Keratinocyte (primary cell): ENCODE results near the gene NDUFC2.

Experiments used
- EZH2 ChIP-seq: IDR thresholded peaks from one replicate; pipeline ENCODE4 v1.6.1; 2012; ENCODE audit warnings: inconsistent platforms, mild to moderate bottlenecking, low read length, moderate library complexity
- TF ChIP-seq, protein P1 (sequence below), 3 experiments: IDR thresholded peaks in 1 of 3; conservative IDR thresholded peaks in 1 of 3; optimal IDR thresholded peaks in 1 of 3; 2 replicates in 2 of 3; 3 replicates in 1 of 3; pipeline versions ENCODE3 to v1.5.1; 2011; ENCODE audit warnings: low read length in 3 of 3, mild to moderate bottlenecking in 3 of 3, moderate library complexity in 2 of 3, control low read depth in 1 of 3, inconsistent platforms in 1 of 3; ENCODE audit not compliant: insufficient read depth in 2 of 3; ENCODE audit errors: extremely low read depth in 1 of 3

DNA sequence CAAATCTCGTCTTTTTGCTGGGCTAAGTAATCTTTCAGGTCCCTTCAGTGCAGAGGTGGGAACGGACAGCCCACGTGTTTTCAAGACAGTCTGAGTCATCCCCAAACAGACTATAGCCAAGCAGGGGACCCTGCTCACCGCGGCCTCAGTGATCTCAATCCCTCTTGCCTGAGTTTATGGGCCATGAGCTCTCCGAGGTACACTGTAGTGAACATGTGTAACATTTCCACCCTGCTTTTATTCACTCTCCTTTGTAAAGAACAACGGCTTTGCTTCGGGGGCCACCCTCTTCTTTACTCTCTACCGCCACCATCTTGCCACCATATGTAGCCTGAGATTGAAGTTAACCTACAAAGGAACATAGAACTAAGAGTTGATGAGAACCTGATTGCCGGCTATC lies 45.0 kb downstream of the NDUFC2 start:
- TF ChIP-seq, protein P1, sequence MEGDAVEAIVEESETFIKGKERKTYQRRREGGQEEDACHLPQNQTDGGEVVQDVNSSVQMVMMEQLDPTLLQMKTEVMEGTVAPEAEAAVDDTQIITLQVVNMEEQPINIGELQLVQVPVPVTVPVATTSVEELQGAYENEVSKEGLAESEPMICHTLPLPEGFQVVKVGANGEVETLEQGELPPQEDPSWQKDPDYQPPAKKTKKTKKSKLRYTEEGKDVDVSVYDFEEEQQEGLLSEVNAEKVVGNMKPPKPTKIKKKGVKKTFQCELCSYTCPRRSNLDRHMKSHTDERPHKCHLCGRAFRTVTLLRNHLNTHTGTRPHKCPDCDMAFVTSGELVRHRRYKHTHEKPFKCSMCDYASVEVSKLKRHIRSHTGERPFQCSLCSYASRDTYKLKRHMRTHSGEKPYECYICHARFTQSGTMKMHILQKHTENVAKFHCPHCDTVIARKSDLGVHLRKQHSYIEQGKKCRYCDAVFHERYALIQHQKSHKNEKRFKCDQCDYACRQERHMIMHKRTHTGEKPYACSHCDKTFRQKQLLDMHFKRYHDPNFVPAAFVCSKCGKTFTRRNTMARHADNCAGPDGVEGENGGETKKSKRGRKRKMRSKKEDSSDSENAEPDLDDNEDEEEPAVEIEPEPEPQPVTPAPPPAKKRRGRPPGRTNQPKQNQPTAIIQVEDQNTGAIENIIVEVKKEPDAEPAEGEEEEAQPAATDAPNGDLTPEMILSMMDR (optimal IDR thresholded peaks at IDR 0.05 in 1 of 3, IDR thresholded peaks at IDR 0.05 in 1 of 3, conservative IDR thresholded peaks at IDR 0.05 in 1 of 3; ENCODE audit: extremely low read depth in 1 of 3, insufficient read depth in 2 of 3, low read length in 3 of 3), result no peak
- TF ChIP-seq EZH2, result no peak
